Mucosa of rectum (tissue), 2 donors: ENCODE measurements around the gene KIF16B.
"Not testable (repeated sequence)": the region's sequence is repeated elsewhere in the genome, so short reads cannot be mapped to it uniquely, and the experiment has no call there.

Experiments used
- H3K27ac ChIP-seq, 2 donors: one replicate each; pipeline ENCODE4 v1.7.0; 2013; ENCODE audit warnings: inconsistent platforms in 2 of 2, low read depth in 2 of 2, low read length in 2 of 2
- H3K27me3 ChIP-seq, 2 donors: one replicate each; pipeline ENCODE4 v1.7.0; 2013; ENCODE audit warnings: low read length in 2 of 2; ENCODE audit not compliant: control insufficient read depth in 2 of 2, insufficient read depth in 2 of 2
- H3K36me3 ChIP-seq, 2 donors: one replicate each; pipeline ENCODE4 v1.7.0; 2013; ENCODE audit warnings: low read length in 2 of 2; ENCODE audit not compliant: control insufficient read depth in 2 of 2, insufficient read depth in 2 of 2
- H3K4me1 ChIP-seq, 2 donors: one replicate each; pipeline ENCODE4 v1.7.0; 2013; ENCODE audit warnings: low read length in 2 of 2, mild to moderate bottlenecking in 1 of 2; ENCODE audit not compliant: control insufficient read depth in 2 of 2, insufficient read depth in 2 of 2
- H3K4me3 ChIP-seq, 2 donors: one replicate each; pipeline ENCODE4 v1.7.0; 2013; ENCODE audit warnings: low read length in 2 of 2
- H3K9ac ChIP-seq, 2 donors: one replicate each; pipeline ENCODE4 v1.7.0; 2013; ENCODE audit warnings: low read length in 2 of 2, low read depth in 1 of 2, mild to moderate bottlenecking in 1 of 2
- H3K9me3 ChIP-seq, 2 donors: one replicate each; pipeline ENCODE4 v1.7.0; 2013; ENCODE audit warnings: low read length in 2 of 2; ENCODE audit not compliant: control insufficient read depth in 2 of 2
- donor health status: healthy.
- donor health status: Normal muscosa, but diverticular disease.

KIF16B gene

GRCh38 chr20:16531485-16531884 lies 41.8 kb downstream of the KIF16B start:
- Histone ChIP-seq H3K9me3 (no peaks in the 10 kb centered on the region), H3K4me3 (no peak overlapping the region), H3K27ac (no peak overlapping the region), H3K36me3 (peaks cover 7% of the 10 kb centered on the region in 2 donors), H3K27me3 (no peaks in the 10 kb centered on the region), H3K9ac (no peak overlapping the region), H3K4me1 (peaks cover 16 to 37% of the 10 kb centered on the region in 2 donors)

- Histone ChIP-seq H3K9ac (peak overlapping the region; percentile 24 to 61), H3K4me1 (peaks cover 16 to 37% of the 10 kb centered on the region in 2 donors), H3K4me3 (peak overlapping the region; percentile 26 to 54), H3K9me3 (no peaks in the 10 kb centered on the region), H3K27ac (peak overlapping the region; percentile 91), H3K27me3 (no peaks in the 10 kb centered on the region), H3K36me3 (peaks cover 11 to 13% of the 10 kb centered on the region in 2 donors)
Observed at GRCh38 chr20:16530201-16530681, 43.0 kb downstream of the KIF16B start.

GRCh38 chr20:16528078-16528477 lies 45.2 kb downstream of the KIF16B start:
- Histone ChIP-seq H3K4me1 (peaks cover 16 to 37% of the 10 kb centered on the region in 2 donors), H3K27ac (peak overlapping the region; percentile 66 to 91)

GRCh38 chr20:16527438-16527837 lies 45.8 kb downstream of the KIF16B start:
- Histone ChIP-seq H3K9me3 (no peaks in the 10 kb centered on the region), H3K4me1 (peaks cover 16 to 37% of the 10 kb centered on the region in 2 donors), H3K4me3 (no peak overlapping the region), H3K9ac (peak overlapping the region in 1 of 2 donors; percentile 9), H3K27me3 (no peaks in the 10 kb centered on the region), H3K27ac (peak overlapping the region; percentile 66 to 91), H3K36me3 (peaks cover 16% of the 10 kb centered on the region in 2 donors)

More at GRCh38 chr20:16528078-16528477, 45.2 kb downstream of the KIF16B start:
- H3K9me3 ChIP-seq, result no peaks in the 10 kb centered on the region
- H3K4me3 ChIP-seq, result peak overlapping the region in 1 of 2 donors; percentile 20
- no peaks in the 10 kb centered on the region for H3K27me3 ChIP-seq
- H3K36me3 ChIP-seq, result peaks cover 16% of the 10 kb centered on the region in 2 donors
- H3K9ac ChIP-seq, result peak overlapping the region; percentile 34 to 59

- H3K4me1 ChIP-seq, result peaks cover 16 to 37% of the 10 kb centered on the region in 2 donors
- no peaks in the 10 kb centered on the region for H3K9me3 ChIP-seq
- peaks cover 16% of the 10 kb centered on the region in 2 donors for H3K36me3 ChIP-seq
- H3K27ac ChIP-seq, result peak overlapping the region; percentile 66 to 91
- no peaks in the 10 kb centered on the region for H3K27me3 ChIP-seq
- H3K4me3 ChIP-seq, result no peak overlapping the region
- peak overlapping the region in 1 of 2 donors; percentile 9 for H3K9ac ChIP-seq
Observed at GRCh38 chr20:16526433-16527380, 46.5 kb downstream of the KIF16B start.

GRCh38 chr20:16522651-16523050 lies 50.6 kb downstream of the KIF16B start:
- H3K36me3 ChIP-seq, result peaks cover 16 to 18% of the 10 kb centered on the region in 2 donors
- H3K9me3 ChIP-seq, H3K27ac ChIP-seq, H3K27me3 ChIP-seq, H3K4me1 ChIP-seq, H3K9ac ChIP-seq, H3K4me3 ChIP-seq: not testable (repeated sequence)

GRCh38 chr20:16520154-16520553 lies 53.1 kb downstream of the KIF16B start:
- H3K27me3 ChIP-seq, result no peaks in the 10 kb centered on the region
- no peak overlapping the region for H3K27ac ChIP-seq
- H3K9me3 ChIP-seq, result no peaks in the 10 kb centered on the region
- H3K9ac ChIP-seq, result no peak overlapping the region
- no peak overlapping the region for H3K4me3 ChIP-seq
- H3K4me1 ChIP-seq, result no peaks in the 10 kb centered on the region
- peaks cover 2 to 7% of the 10 kb centered on the region in 2 donors for H3K36me3 ChIP-seq

GRCh38 chr20:16519673-16520072 lies 53.6 kb downstream of the KIF16B start:
- not testable (repeated sequence) for H3K9ac ChIP-seq, H3K4me1 ChIP-seq, H3K4me3 ChIP-seq, H3K27ac ChIP-seq, H3K36me3 ChIP-seq, H3K9me3 ChIP-seq, H3K27me3 ChIP-seq

GRCh38 chr20:16518784-16519084 lies 54.5 kb downstream of the KIF16B start:
- H3K9ac ChIP-seq, result no peak overlapping the region
- H3K27ac ChIP-seq, result no peak overlapping the region
- no peaks in the 10 kb centered on the region for H3K27me3 ChIP-seq
- H3K36me3 ChIP-seq, result peaks cover 0 to 2% of the 10 kb centered on the region in 2 donors
- H3K9me3 ChIP-seq, result no peaks in the 10 kb centered on the region
- no peak overlapping the region for H3K4me3 ChIP-seq
- H3K4me1 ChIP-seq, result no peaks in the 10 kb centered on the region

- Histone ChIP-seq H3K9ac (no peak overlapping the region), H3K4me3 (no peak overlapping the region), H3K9me3 (no peaks in the 10 kb centered on the region), H3K4me1 (no peaks in the 10 kb centered on the region), H3K36me3 (peaks cover 0 to 2% of the 10 kb centered on the region in 2 donors), H3K27me3 (no peaks in the 10 kb centered on the region), H3K27ac (no peak overlapping the region)
Observed at GRCh38 chr20:16517946-16518783, 55.1 kb downstream of the KIF16B start.
